ENCODE measurements around the gene SFSWAP.

DNA sequence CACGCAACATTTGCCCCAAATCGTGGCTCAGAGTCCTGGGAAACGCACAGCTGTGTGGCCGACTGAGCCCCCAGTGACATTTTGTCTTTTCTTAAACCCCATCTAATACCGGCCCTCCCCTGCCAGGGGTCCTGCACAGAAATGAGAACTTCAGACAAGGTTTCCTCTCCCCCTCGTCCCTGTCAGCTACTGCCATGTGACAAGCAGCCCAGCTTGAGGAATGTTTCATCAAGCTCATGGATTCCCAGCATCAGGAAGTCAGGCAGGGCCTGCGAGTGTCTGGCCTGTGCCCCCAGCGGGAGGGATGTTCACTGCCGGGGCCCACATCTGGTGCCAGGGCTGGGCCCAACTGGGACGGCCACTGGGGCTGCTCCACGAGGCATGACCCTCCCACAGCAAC lies 133.2 kb downstream of the SFSWAP start:
- TF ChIP-seq RAD21 (IDR thresholded peaks at IDR 0.05; ENCODE audit: low read depth) (no peak), YY1 (IDR thresholded peaks at IDR 0.05; ENCODE audit: low read depth) (no peak), FOXM1 (IDR thresholded peaks at IDR 0.05; ENCODE audit: borderline replicate concordance, low read depth) (no peak), USF1 (IDR thresholded peaks at IDR 0.05) (no peak), CEBPB (IDR thresholded peaks at IDR 0.05) (no peak), TCF12 (IDR thresholded peaks at IDR 0.05; ENCODE audit: low read depth) (no peak), TAF1 (IDR thresholded peaks at IDR 0.05; ENCODE audit: low read depth) (no peak), EP300 (IDR thresholded peaks at IDR 0.05; ENCODE audit: borderline replicate concordance) (no peak), ZBTB7A (IDR thresholded peaks at IDR 0.05; ENCODE audit: low read depth) (no peak), CREB1 (IDR thresholded peaks at IDR 0.05; ENCODE audit: low read depth) (no peak)
- TF ChIP-seq, protein P1, sequence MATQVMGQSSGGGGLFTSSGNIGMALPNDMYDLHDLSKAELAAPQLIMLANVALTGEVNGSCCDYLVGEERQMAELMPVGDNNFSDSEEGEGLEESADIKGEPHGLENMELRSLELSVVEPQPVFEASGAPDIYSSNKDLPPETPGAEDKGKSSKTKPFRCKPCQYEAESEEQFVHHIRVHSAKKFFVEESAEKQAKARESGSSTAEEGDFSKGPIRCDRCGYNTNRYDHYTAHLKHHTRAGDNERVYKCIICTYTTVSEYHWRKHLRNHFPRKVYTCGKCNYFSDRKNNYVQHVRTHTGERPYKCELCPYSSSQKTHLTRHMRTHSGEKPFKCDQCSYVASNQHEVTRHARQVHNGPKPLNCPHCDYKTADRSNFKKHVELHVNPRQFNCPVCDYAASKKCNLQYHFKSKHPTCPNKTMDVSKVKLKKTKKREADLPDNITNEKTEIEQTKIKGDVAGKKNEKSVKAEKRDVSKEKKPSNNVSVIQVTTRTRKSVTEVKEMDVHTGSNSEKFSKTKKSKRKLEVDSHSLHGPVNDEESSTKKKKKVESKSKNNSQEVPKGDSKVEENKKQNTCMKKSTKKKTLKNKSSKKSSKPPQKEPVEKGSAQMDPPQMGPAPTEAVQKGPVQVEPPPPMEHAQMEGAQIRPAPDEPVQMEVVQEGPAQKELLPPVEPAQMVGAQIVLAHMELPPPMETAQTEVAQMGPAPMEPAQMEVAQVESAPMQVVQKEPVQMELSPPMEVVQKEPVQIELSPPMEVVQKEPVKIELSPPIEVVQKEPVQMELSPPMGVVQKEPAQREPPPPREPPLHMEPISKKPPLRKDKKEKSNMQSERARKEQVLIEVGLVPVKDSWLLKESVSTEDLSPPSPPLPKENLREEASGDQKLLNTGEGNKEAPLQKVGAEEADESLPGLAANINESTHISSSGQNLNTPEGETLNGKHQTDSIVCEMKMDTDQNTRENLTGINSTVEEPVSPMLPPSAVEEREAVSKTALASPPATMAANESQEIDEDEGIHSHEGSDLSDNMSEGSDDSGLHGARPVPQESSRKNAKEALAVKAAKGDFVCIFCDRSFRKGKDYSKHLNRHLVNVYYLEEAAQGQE (IDR thresholded peaks at IDR 0.05; ENCODE audit: low read depth) = no peak

Data from Ishikawa (cell line).